Measurements from ENCODE around the gene CREBBP. TPM values are rescaled to one million over a fixed set of nuclear protein-coding genes. Genes with fewer than 3 reads are reported as not detected.

Gene CREBBP
- polyA plus RNA-seq, 3 donors: 66.1 to 90.0 (median 88.5) TPM

DNA sequence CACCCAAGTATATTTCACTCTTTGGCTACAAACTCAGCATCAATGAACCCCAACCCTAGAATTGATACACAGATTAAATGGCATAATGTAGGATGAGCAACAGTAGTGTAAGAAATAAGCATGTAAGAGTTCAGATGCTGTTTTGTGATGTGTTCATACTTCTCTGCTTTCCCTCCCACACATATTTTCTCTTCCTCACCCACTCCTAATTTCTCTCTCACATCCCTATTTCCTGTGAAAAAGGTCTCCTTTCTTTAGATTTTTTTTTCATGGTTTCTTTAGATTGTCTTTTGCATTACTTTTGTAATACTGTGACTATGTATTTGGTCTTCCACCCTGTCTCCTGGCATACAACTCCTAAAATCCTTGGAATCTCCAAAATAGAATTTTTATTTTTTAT, 21.7 kb downstream of the CREBBP start:
- no peak for DNase-seq

DNA sequence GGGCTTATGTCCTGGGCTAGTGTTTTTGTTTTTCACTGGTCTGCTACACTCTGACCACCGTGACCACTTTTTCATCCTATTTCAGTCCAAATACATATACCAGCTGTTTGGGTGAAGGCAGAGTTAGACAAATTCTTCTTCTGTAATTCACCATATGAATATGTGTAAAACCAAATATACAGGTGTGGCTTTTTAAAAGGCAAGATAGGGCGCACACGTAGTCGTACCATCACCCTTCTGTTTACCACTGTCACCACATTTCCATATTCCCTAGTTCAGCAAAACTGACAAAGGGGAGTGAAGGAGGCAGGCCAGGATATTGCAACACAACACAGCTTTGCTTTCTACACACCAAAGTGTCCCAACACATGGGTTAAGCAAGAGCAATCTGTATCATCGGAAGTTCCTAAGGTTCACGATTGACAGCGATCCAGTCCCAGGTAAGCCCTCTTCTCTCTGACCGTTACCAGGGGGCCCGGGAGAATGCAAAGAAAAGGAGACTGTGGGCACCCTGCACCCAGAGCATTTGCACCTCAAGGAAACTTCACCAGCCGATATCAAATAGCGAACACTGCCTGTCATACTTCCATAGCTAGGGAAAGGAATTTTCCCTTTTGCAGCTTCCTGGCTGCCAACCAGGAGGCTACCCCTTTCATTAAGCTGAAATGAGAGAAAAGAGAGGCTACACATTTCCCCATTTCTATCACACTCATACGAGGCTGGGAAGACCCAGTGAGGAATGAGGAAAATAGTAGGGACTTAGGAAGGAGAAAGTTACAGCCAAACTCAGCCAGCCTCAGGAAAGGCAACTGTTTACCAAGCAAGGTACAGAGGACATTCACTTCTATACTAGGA, 23.1 kb downstream of the CREBBP start:
- no peak for DNase-seq

DNA sequence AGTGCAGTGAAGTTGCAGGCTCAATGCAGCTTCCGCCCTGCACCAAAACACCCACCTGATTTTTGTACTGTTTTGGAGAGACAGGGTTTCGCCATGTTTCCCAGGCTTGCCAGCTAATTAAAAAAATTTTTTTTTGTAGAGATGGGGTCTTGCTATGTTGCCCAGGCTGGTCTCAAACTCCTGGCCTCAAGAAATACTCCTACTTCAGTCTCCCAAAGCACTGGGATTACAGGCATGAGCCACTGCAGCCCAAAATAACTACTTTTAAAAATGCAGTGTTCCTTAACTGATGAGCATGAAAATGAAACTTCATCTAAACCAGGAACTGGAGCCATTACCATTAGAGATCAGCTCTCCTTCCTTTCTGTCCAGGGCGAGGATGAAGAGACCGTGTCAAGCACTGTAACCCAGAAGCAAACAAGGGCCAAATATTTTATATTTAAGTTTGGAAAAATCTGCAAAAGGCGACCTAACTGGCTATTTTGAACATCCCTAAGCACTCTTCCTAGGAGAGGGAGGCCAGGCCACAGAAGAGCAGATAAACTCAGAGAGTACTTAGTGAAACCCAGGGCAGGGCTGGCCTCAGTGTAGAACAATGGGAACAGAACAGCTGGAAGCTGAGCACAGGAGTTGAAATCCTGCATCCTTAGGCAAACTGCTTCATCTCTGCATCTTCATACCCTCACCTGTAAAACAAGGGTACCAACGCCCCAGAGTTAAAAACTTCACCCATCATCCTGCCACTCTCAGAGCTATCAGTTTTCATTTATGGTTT, 24.0 kb downstream of the CREBBP start:
- no peak for DNase-seq

DNA sequence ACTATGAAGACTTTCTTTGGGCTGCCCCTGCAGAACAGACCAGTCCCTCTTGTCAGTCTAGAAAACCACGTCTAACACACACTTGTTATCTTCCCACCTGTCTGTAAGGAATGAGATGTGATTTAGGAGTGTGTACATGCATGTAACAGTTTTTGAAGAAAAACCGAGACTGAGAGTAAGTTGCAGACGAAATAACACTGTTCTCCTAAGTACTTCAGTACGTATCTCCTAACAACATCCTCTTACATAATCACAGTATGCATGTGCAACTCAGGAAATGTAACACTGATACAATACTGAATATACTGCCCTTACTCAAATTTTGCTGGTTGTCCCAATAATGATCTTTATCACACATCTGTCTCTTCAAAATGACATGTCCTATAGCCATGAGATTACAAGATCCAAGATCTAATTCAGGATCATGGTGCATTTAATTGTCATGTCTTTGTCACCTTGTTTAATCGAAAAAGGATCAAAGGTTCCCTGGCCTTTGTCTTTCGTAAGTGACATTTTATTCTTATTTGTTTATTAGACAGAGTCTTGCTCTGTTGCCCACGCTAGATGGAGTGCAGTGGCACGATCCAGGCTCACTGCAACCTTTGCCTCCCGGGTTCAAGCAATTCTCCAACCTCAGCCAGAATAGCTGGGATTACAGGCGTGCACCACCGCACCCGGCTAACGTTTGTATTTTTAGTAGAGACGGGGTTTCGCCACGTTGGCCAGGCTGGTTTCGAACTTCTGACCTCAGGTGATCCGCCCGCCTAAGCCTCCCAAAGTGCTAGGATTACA, 25.6 kb downstream of the CREBBP start:
- DNase-seq: no peak

DNA sequence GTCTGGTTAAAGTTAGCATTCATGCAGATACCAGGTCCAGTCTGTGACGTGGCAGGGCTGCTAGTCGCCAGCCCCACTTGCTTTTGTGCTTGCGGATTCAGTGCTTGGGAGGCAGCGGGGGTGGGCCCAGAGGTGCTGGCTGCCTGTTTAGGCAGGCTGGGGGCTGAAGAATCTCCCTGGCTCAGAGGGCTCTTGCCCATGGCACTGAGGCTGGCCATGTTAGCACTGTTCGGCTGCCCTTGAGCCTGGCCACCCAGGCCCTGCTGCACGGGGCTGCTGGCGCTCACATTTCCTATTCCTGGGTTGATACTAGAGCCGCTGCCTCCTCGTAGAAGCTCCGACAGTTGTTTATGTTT, 30.0 kb downstream of the CREBBP start:
- DNase-seq: no peak

DNA sequence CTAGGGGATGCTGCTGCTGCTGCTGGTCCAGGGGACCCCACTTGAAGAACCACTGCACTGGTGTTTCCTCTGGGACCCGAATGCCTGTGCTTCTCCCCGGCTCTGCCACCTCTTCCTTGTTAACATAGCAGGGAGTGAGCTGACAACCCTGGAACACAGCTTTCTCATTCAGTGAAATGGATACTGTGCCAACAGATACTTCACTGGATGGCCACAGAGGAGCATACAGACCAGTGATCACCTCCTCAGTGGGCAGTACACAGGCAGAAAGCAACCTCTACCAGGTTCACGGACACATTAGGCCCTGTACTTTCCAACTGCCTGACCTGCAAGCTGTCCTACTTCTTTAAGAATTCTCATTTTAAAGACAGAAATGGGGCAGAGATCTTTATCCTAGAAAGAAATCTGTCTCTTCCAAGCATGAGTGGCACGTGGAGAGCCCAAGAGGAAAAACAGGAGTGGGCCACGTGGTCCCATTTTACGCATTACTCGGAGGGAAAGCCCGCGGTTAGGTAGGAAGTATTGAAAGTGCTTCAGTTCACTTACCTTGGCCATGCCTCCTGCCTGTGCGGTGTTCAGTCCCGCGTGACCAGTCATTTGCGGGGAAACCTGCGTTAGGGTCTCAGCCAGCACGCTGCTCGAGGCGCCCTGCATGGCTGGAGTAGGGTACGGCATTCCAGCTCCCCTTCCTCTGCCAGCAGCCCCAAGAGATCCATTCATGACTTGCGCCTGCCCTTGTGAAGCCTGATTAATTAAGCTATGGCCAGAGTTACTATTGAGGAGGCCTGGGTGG, 30.6 kb downstream of the CREBBP start:
- DNase-seq: no peak

DNA sequence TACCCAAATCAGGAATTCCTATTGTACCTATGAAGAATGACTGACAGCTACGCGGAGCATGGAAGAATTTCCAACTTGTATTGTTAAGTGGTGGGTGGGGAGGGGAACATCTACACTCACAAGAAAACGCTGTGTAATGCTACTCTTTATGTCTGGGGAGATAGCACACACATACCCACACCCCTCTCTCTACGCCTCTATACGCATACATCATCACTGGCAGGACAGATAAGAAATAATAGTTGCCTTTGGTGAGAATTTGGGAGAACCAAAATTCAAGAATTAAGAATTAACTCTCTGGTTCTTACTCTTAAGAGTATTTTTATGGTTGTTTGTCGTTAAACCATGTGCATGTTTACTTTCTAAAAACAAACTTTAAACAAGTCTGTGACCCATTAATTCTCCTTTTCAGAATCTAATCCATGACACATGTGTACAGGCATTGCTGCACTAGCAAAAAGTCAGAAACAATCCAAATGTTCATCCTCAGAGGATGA, 33.9 kb downstream of the CREBBP start:
- no peak for DNase-seq

DNA sequence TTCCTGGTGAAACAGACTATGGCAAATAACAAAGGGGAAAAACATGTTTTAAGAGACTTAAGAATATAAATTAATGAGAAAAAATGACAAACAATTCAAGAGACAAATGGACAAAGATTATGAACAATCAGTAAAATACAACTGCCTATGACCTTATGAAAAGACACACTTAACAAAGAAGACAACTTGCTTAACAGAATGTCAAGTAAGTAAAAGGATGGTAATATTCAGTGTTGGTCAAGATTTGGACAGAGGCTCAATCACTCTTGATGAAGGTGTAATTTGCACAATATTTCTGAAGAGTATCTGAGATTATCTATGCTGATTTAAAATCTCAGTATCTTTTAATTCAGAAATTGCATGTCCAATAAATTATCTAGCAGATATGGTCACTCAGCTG, 34.4 kb downstream of the CREBBP start:
- DNase-seq: no peak

DNA sequence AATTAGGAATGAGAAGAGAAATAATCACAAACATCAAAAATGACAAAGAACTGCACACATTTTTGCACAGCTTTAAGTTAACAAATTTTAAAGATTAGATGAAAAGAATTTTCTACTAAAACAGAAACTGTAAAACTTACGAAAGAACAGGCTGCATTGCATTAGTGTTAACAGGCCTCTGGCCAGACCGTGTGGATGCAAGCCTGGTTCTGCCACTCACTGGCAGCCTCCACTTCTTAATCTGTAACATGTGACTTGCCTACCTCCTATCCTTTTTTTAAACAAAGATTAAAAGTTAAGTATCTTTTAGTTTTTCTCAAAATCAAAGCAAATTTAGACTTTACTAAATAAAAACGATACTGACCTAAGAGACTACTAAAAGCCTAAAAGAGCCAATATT, 37.5 kb downstream of the CREBBP start:
- no peak for DNase-seq

DNA sequence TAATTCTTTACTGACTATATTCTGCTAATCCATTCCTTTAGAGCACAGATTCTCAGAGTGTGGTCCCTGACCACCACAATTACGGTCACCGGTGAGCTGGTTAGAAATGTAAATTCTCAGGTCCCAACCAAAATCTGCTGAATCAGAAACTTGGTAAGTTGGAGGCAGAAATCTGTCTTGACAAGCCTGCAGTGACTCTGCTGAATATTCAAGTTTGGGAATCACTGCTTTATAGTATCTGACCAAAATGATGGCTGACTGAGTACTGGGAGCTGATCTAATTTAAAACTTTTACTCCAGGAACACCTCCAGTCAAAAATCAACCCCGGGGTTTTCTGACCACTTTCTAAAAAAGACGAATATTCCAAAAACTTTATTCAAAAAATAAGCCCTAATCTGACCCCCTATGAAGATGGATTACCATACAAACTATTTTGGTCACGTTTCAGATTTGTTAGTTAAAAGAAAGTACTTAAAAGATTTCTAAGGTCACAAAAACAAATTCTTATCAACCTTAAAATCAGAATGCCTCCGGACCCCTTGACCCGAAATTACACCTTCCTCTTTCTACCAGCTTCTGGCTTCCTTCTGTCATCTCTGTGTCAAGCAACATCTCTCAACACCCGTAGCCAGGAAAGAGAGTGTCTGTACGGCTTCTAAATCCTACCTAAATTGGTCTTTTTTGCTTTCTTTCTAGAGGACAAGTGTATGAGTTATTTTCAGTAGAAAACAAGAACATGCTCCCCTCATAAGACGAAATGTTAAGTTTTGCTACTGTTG, 38.6 kb downstream of the CREBBP start:
- no peak for DNase-seq

DNA sequence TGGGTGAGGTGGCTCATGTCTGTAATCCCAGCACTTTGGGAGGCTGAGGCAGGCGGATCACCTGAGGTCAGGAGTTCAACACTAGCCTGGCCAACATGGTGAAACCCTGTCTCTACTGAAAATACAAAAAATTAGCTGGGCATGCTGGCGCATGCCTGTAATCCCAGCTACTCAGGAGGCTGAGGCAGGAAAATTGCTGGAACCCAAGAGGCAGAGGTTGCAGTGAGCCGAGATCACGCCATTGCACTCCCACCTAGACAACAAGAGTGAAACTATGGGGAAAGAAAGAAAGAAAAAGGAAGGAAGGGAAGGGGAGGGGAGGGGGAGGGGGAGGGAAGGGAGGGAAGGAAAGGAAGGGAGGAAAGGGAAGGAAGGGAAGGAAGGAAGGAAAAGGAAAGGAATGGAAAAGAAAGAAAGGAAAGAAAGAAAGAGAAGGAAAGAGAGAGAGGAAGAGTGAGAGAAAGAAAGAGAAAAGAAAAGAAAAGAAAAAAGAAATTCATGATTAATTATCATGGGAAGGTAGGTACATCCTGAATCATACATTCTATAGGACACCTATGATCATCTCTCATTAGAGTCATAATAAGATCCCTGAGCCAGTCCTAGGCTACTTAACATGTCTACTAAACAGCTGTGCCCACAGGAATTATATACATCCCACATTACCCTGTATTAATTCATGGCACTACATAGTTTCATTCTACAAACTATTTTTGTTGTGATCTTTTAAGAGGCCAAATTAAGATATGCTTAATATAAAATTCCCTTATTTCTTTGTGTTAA, 40.9 kb downstream of the CREBBP start:
- DNase-seq: no peak

DNA sequence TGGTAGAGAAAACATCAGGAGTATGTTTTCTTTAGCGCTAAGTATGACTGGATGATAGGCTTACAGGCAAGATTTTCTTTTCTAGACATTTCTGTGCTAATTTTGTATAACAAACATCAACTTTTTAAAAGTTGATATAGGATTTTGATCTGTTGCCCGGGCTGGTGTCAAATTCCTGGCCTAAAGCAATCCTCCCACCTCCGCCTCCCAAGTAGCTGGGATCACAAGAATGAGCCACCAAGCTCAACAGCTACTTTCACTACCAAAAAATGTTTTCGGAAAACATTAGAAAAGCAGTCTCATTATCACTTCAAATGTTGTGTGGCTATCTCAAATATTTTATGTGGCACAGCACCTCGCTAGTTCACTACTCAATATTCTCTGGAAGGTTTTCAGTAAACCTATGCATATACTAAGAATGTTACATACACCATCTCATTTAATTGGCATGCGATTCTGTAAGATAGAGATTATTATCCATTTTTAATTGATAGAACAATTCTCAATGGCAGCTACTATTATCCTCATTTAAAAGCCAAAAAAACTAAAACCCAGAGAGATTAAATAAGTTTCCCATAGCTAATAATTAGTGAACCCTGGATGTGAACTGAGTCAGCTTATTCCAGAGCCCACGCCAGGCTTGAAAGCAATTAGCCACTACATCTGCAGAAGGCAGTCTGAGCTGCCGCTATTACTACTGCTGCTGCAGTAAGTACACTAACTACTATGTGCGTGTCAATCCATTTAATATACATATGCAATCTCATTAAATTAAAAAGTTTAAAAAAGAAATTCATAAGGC, 41.7 kb downstream of the CREBBP start:
- DNase-seq: no peak

DNA sequence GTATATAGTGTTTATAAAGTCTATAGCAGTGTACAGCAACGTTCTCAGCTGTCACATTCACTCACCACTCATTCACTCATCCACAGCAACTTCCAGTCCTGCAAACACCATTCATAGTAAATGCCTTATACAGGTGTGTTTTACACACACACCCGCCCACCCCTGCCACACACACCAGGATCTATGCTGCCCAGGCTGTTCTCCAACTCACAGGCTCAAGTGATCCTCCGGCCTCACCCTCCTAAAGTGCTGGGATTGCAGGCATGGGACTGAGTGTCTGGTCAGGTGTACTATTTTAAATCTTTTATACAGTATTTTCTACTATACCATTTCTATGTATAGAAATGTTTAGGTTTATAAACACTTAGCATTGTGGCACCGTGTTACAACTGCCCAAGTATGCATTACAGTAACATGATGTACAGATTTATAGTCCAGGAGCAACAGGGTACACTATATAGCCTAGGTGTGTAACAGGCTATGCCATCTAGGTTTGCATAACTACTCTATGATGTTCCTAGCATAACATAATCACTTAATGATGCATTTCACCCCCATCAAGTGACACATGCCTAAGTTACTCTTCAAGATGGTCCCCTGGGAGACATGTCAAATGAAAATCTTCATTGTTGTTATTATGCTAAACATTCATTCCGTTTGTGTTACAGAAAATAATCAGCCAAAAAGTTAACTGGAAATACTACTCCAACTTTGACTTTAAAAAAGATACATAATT, 42.5 kb downstream of the CREBBP start:
- DNase-seq: no peak

DNA sequence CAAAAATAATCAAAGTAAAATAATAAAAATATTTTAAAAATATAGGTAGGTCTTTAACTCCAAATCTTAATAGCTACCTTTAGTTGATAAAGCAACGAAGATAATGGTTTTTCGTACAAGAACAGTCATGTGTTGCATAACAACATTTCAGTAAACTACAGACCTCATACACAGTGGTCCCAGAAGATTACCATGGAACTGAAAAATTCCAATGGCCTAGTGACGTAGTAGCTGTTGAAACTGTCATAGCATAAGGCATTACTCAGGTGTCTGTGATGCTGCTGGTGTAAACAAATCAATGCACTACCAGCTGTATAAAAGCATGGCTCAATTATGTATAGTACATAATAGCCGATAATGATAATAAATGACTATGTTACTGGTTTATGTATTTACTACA, 43.9 kb downstream of the CREBBP start:
- no peak for DNase-seq

DNA sequence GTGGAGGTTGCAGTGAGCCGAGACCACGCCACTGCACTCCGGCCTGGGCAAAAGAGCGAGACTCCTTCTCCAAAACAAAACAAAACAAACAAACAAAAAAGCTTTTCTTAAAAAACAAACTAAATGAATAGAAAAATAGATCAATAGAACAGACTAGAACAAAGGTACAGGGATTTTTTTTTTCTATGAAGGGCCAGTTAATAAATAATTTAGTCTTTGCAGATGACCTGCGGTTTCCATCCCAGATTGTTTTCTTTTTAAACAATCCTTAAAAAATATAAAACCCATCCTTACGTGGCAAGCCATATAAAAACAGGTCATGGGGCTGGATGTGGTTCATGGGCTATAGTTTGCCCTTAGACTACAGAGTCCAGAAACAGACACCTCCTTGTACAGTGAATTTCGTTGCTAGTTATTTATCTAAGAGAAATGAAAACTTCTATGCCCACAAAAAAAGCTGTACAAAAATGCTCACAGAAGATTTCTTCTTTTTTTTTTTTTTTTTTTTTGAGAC, 45.4 kb downstream of the CREBBP start:
- no peak for DNase-seq

DNA sequence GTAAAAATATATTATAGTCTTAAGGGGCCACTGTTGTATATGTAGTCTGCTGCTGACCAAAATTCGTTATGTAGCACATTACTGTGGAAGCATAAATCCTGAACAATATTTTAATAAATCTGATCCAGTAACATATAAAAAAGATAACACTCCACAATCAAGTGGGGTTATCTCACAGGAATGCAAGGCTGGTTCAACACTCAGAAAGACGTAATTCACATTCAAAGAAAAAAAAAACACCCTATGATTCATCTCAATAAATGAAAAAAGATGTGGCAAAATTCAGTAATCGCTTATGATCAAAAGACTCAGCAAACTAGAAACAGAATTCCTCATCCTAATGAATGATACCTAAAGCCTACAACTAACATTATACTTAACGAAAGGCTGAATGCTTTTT, 47.8 kb downstream of the CREBBP start:
- DNase-seq: no peak

DNA sequence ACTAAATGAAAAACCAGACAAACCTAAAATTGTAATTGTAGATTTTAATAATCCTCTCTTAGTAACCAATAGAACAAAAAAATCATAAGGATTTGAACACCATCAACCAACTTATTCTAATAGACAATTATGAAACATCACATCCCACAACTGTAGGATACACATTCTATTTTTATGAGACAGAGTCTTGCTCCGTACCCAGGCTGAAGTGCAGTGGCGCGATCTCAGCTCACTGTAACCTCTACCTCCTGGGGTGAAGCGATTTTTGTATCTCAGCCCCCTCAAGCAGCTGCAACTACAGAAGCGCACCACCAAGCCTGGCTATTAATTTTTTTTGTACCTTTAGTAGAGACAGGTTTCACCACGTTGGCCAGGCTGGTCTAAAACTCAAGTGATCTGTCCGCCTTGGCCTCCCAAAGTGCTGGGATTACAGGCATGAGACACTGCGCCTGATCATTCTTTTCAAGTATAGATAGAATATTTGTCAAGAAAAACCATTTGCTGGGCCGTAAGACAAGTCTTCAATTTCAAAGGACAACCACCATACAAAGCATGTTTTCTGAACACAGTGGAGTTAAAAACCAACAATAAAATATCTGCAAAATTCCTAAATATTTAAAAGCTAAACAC, 49.8 kb downstream of the CREBBP start:
- DNase-seq: no peak

Measured in renal pelvis (tissue), 4 donors.